ENCODE data around the gene HOXB6. TPM values are rescaled to one million over a fixed set of nuclear protein-coding genes. Genes with fewer than 3 reads are reported as not detected.

Gene HOXB6
- total and polyA plus RNA-seq, 5 donors from 2014 or later, result not detected

GRCh38 chr17:48590607-48591161, 14.1 kb downstream of the HOXB6 start:
- peaks cover 0 to 38% (median 26%) of the 10 kb centered on the region in 4 donors for H3K4me1 Mint-ChIP-seq

DNA sequence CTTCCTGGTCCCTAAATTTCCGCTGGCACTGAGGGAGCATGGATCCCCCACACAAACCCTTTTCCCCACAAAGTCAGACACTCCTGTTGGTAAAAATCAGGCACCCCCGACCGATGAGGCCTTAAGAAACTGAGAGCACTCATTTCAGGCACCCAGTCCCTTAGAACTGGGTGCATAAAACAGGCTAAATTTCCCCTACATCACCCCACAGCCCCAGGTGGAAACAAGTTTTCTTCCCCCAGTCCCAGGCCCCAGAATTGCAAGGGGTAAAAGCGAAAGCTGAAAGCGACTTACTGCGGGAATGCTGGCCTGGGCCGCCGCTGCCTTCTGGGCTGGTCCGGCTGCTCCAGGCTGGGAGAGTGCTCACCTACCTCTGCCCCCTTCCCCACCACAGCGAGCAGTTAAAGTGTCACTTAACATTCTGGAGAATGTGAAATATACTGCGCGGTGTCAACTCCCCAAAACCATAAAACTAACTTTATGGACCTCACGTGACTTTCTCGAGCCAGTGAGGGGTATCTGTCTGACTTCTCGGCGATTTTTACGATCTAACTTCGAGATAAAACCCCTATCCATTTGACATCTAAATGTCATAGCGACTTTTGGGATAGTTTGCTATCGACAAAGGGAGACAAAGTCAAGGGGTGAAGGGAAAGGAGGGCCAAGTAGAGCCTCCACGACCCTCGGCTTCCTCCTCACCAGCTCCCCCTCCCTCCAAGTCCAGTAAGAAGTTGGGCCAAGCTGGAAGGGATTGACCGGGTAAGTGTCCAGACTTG, 14.8 kb downstream of the HOXB6 start, which contains the start of gene HOXB3:
TSS of gene HOXB3 (minus strand) at position 411 of the 776 bp plus-strand sequence. CDS start 37,767 bp downstream, outside the sequence.
- Mint-ChIP-seq H3K9me3 (no peaks in the 10 kb centered on the region), H3K4me1 (peaks cover 0 to 45% (median 28%) of the 10 kb centered on the region in 4 donors), H3K27ac (no peak within 1 kb of the TSS), H3K36me3 (no peaks in the 10 kb centered on the region), H3K27me3 (peaks cover 90% of the 10 kb centered on the region), H3K4me3 (peak within 1 kb of the TSS in 2 of 4 donors; percentile 16 to 52)
- DNase-seq (no peak), ATAC-seq (ENCODE audit: low read depth in 2 of 2) (no peak)
- Histone ChIP-seq H3K27ac (ENCODE audit: insufficient read depth, low read length, poor library complexity, severe bottlenecking) (no peak within 1 kb of the TSS), H3K9me3 (ENCODE audit: control insufficient read depth in 2 of 2, low read length in 2 of 2) (no peaks in the 10 kb centered on the region), H3K4me3 (ENCODE audit: low read depth, low read length) (no peak within 1 kb of the TSS), H3K27me3 (ENCODE audit: control insufficient read depth, insufficient read depth, low read length) (peaks cover 46% of the 10 kb centered on the region), H3K4me1 (ENCODE audit: control insufficient read depth, insufficient read depth, low read length, poor library complexity, severe bottlenecking) (peaks cover 34% of the 10 kb centered on the region), H3K36me3 (ENCODE audit: control insufficient read depth, insufficient read depth, low read length) (no peaks in the 10 kb centered on the region)

More at GRCh38 chr17:48590607-48591161, 14.1 kb downstream of the HOXB6 start:
- peak overlapping the region in 2 of 4 donors; percentile 16 to 52 for H3K4me3 Mint-ChIP-seq
- DNase-seq, result no peak
- H3K27me3 ChIP-seq (ENCODE audit: control insufficient read depth, insufficient read depth, low read length), result peaks cover 45% of the 10 kb centered on the region
- H3K27me3 Mint-ChIP-seq, result peaks cover 90% of the 10 kb centered on the region
- no peak overlapping the region for H3K27ac ChIP-seq (ENCODE audit: insufficient read depth, low read length, poor library complexity, severe bottlenecking)
- no peak for ATAC-seq (ENCODE audit: low read depth in 2 of 2)
- peaks cover 27% of the 10 kb centered on the region for H3K4me1 ChIP-seq (ENCODE audit: control insufficient read depth, insufficient read depth, low read length, poor library complexity, severe bottlenecking)
- no peak overlapping the region for H3K4me3 ChIP-seq (ENCODE audit: low read depth, low read length)
- no peak overlapping the region for H3K27ac Mint-ChIP-seq
- no peaks in the 10 kb centered on the region for H3K36me3 Mint-ChIP-seq
- H3K9me3 ChIP-seq (ENCODE audit: control insufficient read depth in 2 of 2, low read length in 2 of 2), result no peaks in the 10 kb centered on the region
- no peaks in the 10 kb centered on the region for H3K9me3 Mint-ChIP-seq
- H3K36me3 ChIP-seq (ENCODE audit: control insufficient read depth, insufficient read depth, low read length), result no peaks in the 10 kb centered on the region

- no peaks in the 10 kb centered on the region for H3K36me3 ChIP-seq (ENCODE audit: control insufficient read depth, insufficient read depth, low read length)
- Mint-ChIP-seq H3K36me3 (no peaks in the 10 kb centered on the region), H3K9me3 (no peaks in the 10 kb centered on the region), H3K27ac (no peak overlapping the region), H3K27me3 (peaks cover 94% of the 10 kb centered on the region), H3K4me3 (peak overlapping the region in 1 of 4 donors; percentile 71), H3K4me1 (peaks cover 0 to 47% (median 28%) of the 10 kb centered on the region in 4 donors)
- no peak overlapping the region for H3K27ac ChIP-seq (ENCODE audit: insufficient read depth, low read length, poor library complexity, severe bottlenecking)
- H3K27me3 ChIP-seq (ENCODE audit: control insufficient read depth, insufficient read depth, low read length), result peaks cover 40% of the 10 kb centered on the region
- H3K4me3 ChIP-seq (ENCODE audit: low read depth, low read length), result no peak overlapping the region
- no peaks in the 10 kb centered on the region for H3K9me3 ChIP-seq (ENCODE audit: control insufficient read depth in 2 of 2, low read length in 2 of 2)
- H3K4me1 ChIP-seq (ENCODE audit: control insufficient read depth, insufficient read depth, low read length, poor library complexity, severe bottlenecking), result peaks cover 36% of the 10 kb centered on the region
- ATAC-seq (ENCODE audit: low read depth in 2 of 2) (no peak), DNase-seq (no peak)
Observed at GRCh38 chr17:48589060-48589830, 15.5 kb downstream of the HOXB6 start.

DNA sequence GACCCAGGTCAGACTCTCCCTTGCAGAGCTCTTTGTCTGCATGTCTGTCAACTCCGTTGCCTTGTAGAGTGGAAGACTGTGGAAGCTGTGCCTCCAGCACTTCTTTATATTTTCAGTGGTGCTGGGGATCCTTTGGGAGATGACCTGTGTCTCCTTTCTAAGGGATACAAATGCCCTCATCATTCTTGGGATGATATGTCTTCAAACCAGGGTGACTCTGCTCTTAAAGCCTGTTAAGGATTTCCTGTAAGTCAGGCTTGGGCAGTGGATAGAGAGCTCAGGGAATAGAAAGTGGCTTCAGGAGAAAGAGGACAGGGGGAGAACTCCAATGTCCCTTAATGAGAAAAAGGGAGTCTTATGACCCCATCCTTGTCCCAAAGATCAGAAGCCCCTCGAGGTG, 16.3 kb downstream of the HOXB6 start:
- DNase-seq, result no peak
- H3K9me3 ChIP-seq (ENCODE audit: control insufficient read depth in 2 of 2, low read length in 2 of 2), result no peaks in the 10 kb centered on the region
- no peak overlapping the region for H3K4me3 ChIP-seq (ENCODE audit: low read depth, low read length)
- no peaks in the 10 kb centered on the region for H3K9me3 Mint-ChIP-seq
- H3K27ac Mint-ChIP-seq, result no peak overlapping the region
- H3K36me3 ChIP-seq (ENCODE audit: control insufficient read depth, insufficient read depth, low read length), result no peaks in the 10 kb centered on the region
- peaks cover 100% of the 10 kb centered on the region for H3K27me3 Mint-ChIP-seq
- peaks cover 46% of the 10 kb centered on the region for H3K27me3 ChIP-seq (ENCODE audit: control insufficient read depth, insufficient read depth, low read length)
- peaks cover 31% of the 10 kb centered on the region for H3K4me1 ChIP-seq (ENCODE audit: control insufficient read depth, insufficient read depth, low read length, poor library complexity, severe bottlenecking)
- no peak overlapping the region for H3K27ac ChIP-seq (ENCODE audit: insufficient read depth, low read length, poor library complexity, severe bottlenecking)
- no peak for ATAC-seq (ENCODE audit: low read depth in 2 of 2)
- no peaks in the 10 kb centered on the region for H3K36me3 Mint-ChIP-seq
- peak overlapping the region in 1 of 4 donors; percentile 56 for H3K4me3 Mint-ChIP-seq
- peaks cover 6 to 46% (median 27%) of the 10 kb centered on the region in 4 donors for H3K4me1 Mint-ChIP-seq

DNA sequence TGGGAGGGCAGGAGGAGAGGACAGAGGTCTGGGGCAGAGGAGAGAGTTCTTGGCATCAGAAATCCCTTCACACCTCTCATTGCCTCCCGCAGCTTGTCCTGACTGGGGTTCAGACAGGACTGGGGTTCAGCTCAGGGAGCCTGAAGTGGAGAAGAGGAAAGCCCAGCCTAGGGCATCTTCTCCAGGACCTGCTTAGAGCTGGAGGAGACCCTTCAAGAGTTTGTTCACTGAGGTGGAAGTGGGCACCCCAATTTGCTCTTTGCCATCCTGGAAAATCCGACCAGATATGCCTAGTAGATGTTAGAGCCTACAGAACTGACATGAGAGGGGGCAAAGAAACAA, 16.7 kb downstream of the HOXB6 start:
- no peaks in the 10 kb centered on the region for H3K36me3 Mint-ChIP-seq
- H3K27ac ChIP-seq (ENCODE audit: insufficient read depth, low read length, poor library complexity, severe bottlenecking), result no peak overlapping the region
- ATAC-seq (ENCODE audit: low read depth in 2 of 2), result no peak
- peaks cover 6 to 45% (median 26%) of the 10 kb centered on the region in 4 donors for H3K4me1 Mint-ChIP-seq
- no peaks in the 10 kb centered on the region for H3K9me3 ChIP-seq (ENCODE audit: control insufficient read depth in 2 of 2, low read length in 2 of 2)
- no peak overlapping the region for H3K27ac Mint-ChIP-seq
- no peaks in the 10 kb centered on the region for H3K36me3 ChIP-seq (ENCODE audit: control insufficient read depth, insufficient read depth, low read length)
- peaks cover 100% of the 10 kb centered on the region for H3K27me3 Mint-ChIP-seq
- H3K27me3 ChIP-seq (ENCODE audit: control insufficient read depth, insufficient read depth, low read length), result peaks cover 50% of the 10 kb centered on the region
- H3K9me3 Mint-ChIP-seq, result no peaks in the 10 kb centered on the region
- H3K4me3 ChIP-seq (ENCODE audit: low read depth, low read length), result no peak overlapping the region
- no peak for DNase-seq
- peak overlapping the region in 2 of 4 donors; percentile 56 to 91 for H3K4me3 Mint-ChIP-seq
- H3K4me1 ChIP-seq (ENCODE audit: control insufficient read depth, insufficient read depth, low read length, poor library complexity, severe bottlenecking), result peaks cover 26% of the 10 kb centered on the region

GRCh38 chr17:48587276-48588073, 17.3 kb downstream of the HOXB6 start:
- H3K4me3 Mint-ChIP-seq, result peak overlapping the region; percentile 11 to 91 (median 46)
- H3K36me3 Mint-ChIP-seq, result no peaks in the 10 kb centered on the region
- Histone ChIP-seq H3K4me3 (ENCODE audit: low read depth, low read length) (no peak overlapping the region), H3K36me3 (ENCODE audit: control insufficient read depth, insufficient read depth, low read length) (no peaks in the 10 kb centered on the region), H3K27ac (ENCODE audit: insufficient read depth, low read length, poor library complexity, severe bottlenecking) (no peak overlapping the region), H3K9me3 (ENCODE audit: control insufficient read depth in 2 of 2, low read length in 2 of 2) (no peaks in the 10 kb centered on the region), H3K27me3 (ENCODE audit: control insufficient read depth, insufficient read depth, low read length) (peaks cover 54% of the 10 kb centered on the region), H3K4me1 (ENCODE audit: control insufficient read depth, insufficient read depth, low read length, poor library complexity, severe bottlenecking) (peaks cover 24% of the 10 kb centered on the region)
- no peaks in the 10 kb centered on the region for H3K9me3 Mint-ChIP-seq
- DNase-seq (no peak), ATAC-seq (ENCODE audit: low read depth in 2 of 2) (no peak)
- H3K4me1 Mint-ChIP-seq, result peaks cover 7 to 42% (median 24%) of the 10 kb centered on the region in 4 donors
- H3K27ac Mint-ChIP-seq, result no peak overlapping the region
- peaks cover 100% of the 10 kb centered on the region for H3K27me3 Mint-ChIP-seq

All from CD4-positive, CD25-positive, alpha-beta regulatory T cell (primary cell).